Measurements from ENCODE around the gene DNAH8.

DNA sequence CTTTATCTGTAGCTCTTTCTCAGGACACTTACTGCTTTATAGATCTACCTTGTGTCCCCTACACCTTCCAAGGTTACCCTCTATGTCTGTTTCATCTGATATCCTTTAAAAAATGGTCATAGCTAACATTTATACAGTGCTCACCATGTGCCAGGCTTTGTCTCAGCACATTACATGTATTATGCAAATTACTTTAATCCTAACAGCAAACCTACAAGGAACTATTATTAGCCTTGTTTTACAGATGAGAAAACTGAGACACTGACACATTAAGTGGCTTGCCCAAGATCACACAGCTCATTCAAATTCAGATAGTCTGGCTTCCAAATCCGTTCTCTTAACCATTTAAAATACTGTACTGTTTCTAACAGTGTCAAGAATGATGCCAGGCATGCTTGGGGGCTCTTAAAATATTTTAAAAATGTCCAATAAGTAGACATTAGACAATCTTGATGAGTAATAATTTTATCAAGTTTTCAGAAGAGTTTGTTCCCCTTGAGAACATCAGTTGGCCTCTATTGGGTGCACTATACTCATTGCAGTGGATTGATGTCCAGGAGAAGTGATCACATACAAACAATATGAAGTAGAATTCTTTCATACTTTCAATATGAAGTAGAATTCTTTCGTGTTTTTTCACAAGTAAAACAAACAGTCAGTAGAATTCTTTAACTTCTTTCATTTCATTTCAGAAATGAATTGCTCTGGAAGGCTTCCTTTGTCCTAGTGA, 69.6 kb downstream of the DNAH8 start:
- TF ChIP-seq, protein P1, sequence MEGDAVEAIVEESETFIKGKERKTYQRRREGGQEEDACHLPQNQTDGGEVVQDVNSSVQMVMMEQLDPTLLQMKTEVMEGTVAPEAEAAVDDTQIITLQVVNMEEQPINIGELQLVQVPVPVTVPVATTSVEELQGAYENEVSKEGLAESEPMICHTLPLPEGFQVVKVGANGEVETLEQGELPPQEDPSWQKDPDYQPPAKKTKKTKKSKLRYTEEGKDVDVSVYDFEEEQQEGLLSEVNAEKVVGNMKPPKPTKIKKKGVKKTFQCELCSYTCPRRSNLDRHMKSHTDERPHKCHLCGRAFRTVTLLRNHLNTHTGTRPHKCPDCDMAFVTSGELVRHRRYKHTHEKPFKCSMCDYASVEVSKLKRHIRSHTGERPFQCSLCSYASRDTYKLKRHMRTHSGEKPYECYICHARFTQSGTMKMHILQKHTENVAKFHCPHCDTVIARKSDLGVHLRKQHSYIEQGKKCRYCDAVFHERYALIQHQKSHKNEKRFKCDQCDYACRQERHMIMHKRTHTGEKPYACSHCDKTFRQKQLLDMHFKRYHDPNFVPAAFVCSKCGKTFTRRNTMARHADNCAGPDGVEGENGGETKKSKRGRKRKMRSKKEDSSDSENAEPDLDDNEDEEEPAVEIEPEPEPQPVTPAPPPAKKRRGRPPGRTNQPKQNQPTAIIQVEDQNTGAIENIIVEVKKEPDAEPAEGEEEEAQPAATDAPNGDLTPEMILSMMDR (IDR thresholded peaks at IDR 0.05; ENCODE audit: insufficient read depth, low read depth, low read length), result no peak
- TF ChIP-seq EZH2 (IDR thresholded peaks at IDR 0.05; ENCODE audit: insufficient read depth, low read length), result no peak
